GM21515 (cell line): ENCODE measurements around the gene GPR156.
"Not testable (repeated sequence)": the region's sequence is repeated elsewhere in the genome, so short reads cannot be mapped to it uniquely, and the experiment has no call there.

Experiments
- ATAC-seq: cut with Tn5 transposase; IDR thresholded peaks from one replicate; pipeline ENCODE4 v1.9.1; 2021; ENCODE audit not compliant: unreplicated experiment

Gene GPR156

DNA sequence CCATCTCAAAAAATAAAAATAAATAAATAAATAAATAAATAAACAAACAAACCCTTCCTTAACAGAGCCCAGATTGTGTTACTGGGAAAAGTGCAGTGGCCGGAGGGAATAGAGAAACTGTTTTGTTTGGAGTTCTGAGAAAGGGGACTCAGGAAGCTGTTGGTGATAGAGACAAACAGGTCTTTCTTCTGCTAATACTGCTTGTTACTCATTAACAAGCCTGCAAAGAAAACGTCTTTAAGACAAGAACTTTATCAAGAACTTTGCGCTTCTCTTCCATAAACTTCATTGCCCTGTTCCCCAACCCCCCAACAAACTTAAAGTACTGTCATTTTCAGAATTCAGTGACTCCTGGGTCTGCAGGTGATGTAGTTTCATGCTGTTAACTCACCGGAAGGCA, 122.0 kb downstream of the GPR156 start:
- ATAC-seq = no peak

DNA sequence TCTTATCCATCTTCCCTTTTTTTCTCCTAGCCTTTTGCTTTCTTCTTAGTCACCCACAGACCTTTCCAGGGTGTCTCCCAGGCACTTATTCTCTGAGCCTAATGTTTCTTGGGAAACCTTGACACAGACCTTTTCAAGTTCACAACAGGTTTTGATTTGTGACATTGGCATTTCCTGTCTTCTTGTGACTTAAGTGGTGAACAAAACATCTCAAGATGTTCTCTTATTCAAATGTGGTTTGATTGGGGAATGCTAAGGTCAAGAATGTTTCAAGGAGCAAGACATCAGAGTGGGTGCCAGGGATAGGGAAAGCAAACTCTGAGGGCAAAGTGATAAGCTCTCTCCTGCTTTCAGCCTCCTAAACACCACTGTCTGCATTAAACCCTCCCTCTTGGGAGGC, 122.6 kb downstream of the GPR156 start:
- ATAC-seq = no peak

DNA sequence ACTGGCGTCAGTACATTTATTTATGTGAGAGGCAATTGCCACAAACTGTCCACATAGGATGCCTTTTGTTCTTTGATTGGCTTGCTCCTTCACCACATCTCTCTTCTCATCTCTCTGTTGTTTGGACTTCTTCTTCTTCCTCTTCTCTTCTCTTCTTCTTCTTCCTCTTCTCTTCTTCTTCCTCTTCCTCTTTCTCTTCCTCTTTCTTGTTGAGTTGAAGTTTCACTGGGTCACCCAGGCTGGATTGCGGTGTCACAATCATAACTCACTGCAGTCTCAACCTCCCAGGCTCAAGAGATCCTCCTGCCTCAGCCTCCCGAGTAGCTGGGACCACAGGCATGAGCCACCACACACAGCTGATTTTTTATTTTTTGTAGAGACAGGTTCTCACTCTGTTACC, 123.1 kb downstream of the GPR156 start:
- ATAC-seq = no peak

DNA sequence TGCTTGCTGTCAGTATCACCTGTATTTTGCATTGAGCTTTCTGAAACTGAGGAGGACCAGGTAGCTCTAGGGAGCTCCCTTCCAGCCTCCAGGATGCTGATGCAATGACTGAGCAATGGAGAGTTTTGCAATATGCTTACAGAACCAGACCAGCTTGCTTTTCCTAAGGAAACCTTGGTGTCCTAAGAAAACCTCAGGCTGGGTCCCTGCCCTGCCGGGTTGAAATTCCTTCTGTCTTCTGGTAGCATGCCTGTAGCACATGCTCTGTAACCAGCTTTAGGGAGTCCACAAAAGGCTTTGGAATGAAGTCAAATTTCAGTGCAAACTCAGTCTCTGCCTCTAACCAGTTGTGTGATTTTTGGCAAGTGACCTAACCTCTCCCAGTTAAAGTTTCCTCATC, 125.0 kb downstream of the GPR156 start:
- ATAC-seq = no peak

DNA sequence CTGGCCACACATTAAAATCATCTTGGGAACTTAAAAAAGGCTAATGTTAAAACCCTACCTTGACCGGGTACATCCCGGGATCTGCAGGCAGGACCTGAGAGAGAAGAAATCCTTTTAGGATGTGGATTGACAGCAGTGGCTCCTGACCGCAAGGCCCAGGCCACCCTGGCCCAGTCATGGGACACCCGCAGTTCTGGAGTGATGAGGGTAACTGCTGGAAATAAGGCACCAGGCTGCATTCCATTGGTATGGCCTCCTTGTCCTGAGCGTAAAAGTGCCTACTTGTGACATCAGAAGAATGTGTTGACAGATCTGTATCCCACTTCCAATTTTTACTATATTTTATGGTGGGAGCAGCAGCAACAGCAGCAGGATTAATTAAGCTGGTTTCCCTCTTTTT, 127.3 kb downstream of the GPR156 start:
- no peak for ATAC-seq

DNA sequence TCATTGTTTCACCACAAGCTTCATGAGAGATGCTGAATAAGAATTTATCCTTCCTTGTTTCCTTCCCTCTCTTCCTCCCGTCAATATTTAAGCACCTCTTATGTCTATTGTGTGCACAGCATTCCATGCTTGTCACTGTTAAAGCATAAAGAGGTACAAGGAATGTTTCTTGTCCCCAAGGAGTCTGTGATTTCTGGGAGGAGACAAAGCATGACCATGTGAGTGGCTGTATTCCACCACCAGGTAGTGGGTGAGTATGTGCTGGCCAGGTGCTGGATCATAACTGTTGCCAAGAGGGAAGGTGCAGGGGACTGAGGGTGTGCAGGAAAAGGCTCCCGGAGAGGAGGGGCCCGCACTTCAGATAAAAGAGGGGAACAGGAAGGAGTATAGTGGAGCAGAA, 127.9 kb downstream of the GPR156 start:
- no peak for ATAC-seq

DNA sequence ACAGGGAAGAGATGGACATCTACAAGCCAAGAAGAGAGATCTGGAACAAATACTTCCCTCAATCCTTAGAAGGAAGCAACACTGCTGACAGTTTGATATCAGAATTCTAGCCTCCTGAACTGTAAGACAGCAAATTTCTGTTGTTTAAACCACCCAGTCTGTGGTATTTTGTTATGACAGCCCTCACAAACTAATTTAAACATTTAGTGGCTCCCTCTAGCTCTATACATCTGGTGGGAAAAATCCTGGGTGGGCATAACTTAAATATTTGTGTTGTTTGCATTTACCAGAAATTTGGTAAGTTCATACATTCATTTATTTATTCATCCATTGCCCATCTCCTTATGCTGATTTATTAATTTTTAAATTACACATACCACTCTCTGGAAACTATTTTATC, 128.3 kb downstream of the GPR156 start:
- ATAC-seq = no peak

DNA sequence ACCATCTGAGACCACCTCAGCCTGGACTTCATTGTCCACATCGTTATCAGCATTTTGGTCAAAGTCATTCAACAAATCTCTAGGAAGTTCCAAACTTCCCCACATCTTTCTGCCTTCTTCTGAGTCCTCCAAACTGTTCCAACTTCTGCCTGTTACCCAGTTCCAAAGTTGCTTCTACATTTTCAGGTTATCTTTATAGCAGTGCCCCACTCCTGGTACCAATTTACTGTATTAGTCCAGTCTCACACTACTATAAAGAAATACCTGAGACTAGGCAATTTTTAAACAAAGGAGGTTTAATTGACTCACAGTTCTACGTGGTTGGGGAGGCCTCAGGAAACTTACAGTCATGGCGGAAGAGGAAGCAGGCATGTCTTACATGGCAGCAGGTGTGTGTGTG, 129.3 kb downstream of the GPR156 start:
- ATAC-seq = not testable (repeated sequence)

DNA sequence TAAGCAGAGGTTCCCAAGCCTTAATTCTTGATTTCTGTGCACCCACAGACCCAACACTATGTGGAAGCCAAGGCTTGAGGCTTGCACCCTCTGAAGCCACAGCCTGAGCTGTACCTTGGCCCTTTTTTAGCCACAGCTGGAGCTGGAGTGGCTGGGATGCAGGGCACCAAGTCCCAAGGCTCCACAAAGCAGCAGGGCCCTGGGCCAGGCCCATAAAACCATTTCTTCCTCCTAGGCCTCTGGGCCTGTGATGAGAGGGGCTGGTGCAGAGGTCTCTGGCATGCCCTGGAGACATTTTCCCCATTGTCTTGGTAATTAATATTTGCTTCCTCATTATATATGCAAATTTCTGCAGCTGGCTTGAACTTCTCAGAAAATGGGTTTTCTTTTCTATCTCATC, 129.9 kb downstream of the GPR156 start:
- no peak for ATAC-seq

DNA sequence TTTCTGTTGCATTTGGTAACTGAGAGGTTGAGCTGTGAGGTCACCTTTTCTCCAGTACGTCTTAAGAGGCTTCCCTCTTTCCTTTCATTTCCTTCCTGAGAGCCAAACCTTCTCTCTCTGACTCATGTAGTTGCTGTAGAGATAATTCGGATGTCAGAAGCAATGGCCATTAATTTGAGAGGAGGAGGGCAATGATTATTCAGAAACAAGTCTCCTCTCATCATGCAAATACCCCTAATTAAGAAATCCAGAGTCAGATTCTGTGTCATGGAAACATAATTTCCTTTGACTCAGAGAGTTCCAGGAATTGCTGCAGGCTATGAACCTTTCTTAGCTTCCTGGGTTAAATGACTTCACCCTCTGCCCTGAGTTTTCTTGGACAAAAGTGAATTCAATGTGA, 131.7 kb downstream of the GPR156 start:
- no peak for ATAC-seq

DNA sequence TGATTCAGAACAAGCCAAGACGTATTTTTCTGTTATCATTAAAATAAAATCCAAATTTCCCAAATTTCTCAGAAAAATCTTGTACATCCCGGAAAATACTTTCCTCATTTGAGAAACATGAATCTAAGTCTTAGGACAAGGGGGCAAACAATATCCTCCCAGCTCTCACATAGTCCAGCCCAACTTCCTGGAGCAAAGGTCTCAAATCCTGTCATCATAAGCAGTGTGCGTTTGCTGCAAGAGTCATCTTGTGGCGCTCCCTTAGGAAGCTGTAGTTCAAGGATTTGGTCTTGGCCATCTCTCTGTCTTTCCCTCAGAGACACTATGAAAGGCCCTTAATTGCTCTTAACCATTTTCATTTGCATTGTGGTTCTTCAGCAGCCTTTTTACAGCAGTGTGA, 133.2 kb downstream of the GPR156 start:
- no peak for ATAC-seq

DNA sequence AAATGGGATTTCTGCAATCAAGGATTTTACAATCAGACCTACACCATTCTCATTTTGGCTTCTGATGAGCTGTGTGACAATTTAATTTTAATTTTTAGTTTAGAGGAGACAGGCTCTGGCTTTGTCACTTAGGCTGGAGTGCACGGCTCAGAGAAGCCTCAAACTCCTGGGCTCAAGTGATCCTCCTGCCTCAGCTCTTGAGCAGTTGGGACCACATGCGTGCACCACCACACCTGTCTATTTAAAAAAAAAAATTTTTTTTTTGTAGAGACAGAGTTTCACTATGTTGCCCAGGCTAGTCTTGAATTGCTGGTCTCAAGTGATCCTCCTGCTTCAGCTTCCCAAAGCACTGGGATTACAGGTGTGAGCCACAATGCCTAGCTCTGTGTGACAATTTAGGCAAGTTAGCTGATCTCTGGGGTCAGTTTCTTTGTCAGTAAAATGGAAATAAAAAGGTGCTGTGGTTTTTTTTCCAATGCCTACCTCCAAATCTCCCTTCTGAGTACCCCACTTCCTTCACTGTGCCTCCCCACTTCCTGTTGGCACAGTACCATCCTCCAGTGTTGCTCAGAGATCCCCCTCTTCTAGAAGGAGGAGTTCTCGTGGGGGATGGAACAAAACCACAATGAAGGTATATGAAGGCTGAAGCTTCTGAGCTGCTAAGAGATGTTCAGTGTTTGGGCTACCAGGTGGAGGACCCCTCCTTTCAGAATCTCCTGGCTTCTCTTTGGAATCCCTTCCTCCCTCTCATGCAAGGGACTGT, 136.7 kb downstream of the GPR156 start:
- no peak for ATAC-seq

DNA sequence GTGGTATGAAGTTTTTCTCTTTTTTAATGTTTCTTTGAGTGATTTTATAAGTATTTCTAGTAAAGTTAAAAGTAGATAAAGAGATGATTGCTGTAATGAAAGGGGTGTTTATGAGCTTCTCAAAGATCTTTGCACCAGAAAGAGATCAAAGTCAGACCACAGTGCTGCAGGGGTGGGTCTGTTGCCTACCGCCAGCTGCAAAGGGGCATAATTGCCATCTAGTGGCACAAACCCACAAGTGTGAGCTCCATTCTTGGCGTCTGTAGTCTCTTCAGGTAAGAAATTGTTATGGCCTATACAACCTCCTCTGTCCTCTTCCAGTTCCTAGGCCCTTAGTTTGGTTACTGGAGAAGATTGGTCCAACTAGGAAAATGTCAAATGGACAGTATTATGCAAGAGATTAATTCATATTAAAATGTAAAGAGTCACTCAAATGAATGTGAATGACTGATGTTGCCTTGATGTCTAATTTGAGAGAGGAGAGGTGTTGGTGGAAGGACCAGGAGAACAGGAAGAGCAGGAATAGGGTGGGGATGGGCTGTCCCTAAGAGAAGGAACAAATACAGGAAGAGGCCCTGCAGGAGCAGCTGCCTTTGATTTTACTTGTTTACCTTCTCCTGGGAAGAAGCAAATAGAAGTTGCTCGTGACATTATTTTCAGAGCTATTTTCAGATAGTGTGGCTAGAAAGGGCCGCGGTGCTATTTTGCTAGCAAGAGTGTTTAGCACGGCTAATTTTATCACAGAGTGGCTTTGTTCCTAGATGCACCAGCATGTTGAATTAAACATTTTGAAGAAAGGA, 137.8 kb downstream of the GPR156 start:
- ATAC-seq = no peak

DNA sequence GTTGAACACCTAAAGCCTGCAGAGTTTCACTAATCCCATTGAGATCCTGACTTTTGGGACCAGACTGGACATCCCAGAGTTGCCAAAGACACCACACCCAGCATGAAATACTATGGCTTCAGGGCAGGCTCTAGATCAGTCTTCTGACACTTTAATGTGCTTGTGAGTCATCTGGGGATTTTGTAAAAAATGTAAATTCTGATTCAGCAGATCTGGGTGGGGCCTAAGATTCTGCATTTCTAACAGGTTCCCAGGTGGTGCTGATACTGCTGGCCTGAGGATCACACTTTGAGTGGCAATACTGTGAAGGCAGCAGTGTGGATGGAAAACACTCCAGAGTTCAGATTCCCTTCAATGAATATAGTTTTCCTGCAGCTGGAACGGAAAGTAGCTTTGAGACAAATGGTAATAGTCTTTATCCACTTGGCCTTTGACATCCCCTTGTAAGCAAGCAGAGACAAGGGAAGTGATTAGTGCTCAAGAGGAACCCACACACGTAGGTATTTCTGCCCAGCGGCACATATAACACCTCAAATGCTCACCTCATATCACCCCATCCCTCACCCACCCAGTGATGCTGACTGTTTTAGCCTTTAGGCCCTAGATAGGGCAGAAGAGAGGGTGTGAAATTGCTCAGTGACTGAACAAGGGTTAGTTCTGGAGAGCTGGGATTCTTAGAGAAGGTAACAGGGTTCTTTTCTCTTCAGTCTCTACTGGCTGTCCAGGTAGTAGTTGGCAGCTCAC, 139.3 kb downstream of the GPR156 start:
- no peak for ATAC-seq

DNA sequence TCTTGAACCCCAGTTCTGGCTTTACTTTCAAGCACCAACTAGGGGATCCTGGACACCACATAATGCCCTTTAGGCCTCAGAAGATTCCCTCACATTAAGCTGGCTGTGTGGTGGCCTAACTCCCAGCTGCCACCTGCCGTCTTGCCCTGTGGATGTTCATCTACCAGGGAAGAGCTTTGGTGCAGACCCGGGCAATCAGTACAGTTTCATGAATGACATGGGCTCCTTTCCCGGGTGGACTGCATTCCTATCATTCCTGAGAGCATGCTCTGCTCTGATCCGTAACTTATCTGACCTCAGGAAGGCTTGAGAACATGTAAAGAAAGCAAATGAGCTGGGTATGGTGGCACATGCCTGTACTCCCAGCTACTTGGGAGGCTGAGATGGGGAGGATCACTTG, 140.8 kb downstream of the GPR156 start:
- ATAC-seq = no peak

DNA sequence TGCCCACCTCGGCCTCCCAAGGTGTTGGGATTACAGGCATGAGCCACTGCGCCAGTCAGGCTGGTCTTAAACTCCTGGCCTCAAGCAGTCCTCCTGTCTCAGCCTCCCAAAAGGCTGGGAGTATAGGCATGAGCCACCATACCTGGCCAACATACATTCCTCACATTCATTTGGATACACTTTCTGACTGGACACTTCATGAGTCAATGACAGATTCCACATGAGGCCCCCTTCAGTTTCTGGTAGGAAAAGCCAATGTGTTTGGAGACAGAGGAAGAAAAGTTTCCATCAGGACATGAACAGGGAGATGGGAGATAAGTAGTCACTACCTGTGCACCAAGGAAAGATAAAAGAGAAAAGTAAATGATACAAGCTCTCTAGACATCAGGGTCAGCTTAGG, 141.3 kb downstream of the GPR156 start:
- no peak for ATAC-seq

DNA sequence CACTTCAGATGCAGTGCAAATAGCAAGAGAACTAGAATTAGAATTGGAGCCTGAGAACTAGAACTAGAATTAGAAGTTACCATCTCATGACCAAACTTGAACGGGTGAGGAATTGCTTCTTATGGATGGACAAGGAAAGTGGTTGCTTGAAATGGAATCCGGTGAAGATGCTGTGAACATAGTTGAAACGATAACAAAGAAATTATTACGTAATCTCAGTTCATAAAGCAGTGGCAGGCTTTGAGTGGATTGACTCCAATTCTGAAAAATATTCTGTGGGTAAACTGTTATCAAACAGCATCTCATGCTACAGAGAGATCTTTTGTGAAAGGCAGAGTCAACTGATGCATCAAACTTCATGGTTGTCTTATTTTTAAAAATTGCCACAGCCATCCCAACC, 142.8 kb downstream of the GPR156 start:
- ATAC-seq = no peak

DNA sequence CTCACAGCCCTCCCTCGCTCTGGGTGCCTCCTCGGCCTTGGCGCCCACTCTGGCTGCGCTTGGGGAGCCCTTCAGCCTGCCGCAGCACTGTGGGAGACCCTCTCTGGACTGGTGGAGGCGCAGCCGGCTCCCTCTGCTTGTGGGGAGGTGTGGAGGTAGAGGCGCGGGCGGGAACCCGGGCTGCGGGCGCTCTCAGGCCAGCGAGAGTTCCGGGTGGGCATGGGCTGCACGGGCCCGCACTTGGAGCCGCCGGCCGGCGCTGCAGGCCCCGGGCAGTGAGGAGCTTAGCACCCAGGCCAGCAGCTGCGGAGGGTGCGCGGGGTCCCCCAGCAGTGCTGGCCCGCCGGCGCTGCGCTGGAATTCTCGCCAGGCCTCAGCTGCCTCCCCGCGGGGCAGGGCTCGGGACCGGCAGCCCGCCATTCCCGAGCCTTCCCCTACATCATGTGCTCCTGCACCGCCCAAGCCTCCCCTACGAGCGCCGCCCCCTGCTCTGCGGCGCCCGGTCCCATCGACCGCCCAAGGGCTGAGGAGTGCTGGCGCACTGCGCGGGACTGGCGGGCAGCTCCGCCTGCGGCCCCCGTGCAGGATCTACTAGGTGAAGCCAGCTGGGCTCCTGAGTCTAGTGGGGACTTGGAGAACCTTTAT, 144.8 kb downstream of the GPR156 start:
- no peak for ATAC-seq

DNA sequence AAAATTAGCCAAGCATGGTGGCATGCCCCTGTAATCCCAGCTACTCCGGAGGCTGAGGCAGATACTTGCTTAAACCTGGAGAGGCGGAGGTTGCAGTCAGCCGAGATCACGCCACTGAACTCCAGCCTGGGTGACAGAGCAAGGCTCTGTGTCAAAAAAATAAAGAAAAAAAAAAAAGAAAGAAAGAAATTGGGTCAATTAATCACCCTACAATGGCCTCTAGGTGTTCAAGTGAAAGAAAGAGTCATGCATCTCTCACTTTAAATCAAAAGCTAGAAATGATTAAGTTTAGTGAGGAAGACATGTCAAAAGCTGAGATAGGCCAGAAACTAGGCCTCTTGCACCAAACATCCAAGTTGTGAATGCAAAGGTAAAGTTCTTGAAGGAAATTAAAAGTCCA, 145.9 kb downstream of the GPR156 start:
- no peak for ATAC-seq

DNA sequence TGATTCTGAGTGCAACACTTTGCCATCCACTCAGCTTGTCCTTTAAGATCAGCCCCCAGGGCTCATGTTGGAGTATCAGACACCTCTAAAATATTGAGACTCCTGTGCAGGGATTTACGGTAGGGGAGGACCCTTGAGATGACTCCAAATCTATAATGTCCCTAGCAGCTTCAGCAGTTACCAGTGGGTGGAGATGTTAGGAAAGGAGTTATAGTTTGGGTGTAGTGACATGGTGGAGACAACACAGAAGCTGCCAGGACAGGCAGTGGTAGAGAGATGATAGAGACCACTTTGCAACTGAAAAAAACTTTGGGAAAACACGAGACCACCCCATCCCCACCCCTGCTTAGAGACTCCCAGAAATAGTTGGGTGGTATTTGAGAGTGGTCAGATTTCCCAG, 147.5 kb downstream of the GPR156 start:
- ATAC-seq = no peak

DNA sequence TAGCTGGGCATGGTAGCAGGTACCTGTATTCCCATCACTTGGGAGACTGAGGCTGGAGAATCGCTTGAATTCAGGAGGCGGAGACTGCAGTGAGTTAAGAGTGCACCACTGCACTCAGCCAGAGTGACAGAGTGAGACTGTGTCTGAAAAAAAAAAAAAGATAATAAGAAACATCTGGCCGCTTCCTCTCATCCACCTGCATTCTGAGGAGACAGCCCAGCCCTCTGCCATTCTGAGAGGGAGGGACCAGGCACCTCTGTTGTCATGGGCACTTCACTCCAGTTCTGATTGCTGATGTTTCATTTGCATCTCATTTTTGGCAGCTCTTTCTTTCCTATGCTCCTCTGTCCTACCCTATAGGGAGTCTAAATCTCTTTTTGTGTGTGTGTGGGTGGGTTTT, 154.4 kb downstream of the GPR156 start:
- no peak for ATAC-seq
